OCI-LY7 (cell line): ENCODE data around the gene GPR35. TPM values are rescaled to one million over a fixed set of nuclear protein-coding genes. Genes with fewer than 3 reads are reported as not detected.

ENCODE experiments used
- BruUV-seq: library from RNA; stranded (reverse); fragments of 400-500 nt; replicated peaks from 2 replicates; lab custom pipeline; 2021; lab: Mats Ljungman, UMichigan
- CTCF ChIA-PET: fragments of 300-600 bp; sonication (Branson Sonifier 250); formaldehyde crosslinking; loops from one replicate; lab custom pipeline; 2022; ENCODE audit warnings: antibody characterized with exemption; ENCODE audit not compliant: unreplicated experiment; lab: Charles Lee
- POLR2A ChIA-PET: fragments of 300-600 bp; sonication (Branson Sonifier 250); formaldehyde crosslinking; loops from one replicate; lab custom pipeline; 2022; ENCODE audit warnings: antibody characterized with exemption; lab: Charles Lee
- DNase-seq: peaks from one replicate; pipeline ENCODE4 v3.0.0-alpha.2; 2015; ENCODE audit warnings: low spot score
- H2AFZ ChIP-seq: fragments of 200-600 bp; sonication (generic), shearing (Covaris generic); 2 replicates; pipeline ENCODE4 v1.6.1; 2014; ENCODE audit warnings: mild to moderate bottlenecking, antibody characterized with exemption, low read length, moderate library complexity
- H3K27ac ChIP-seq: fragments of 200-600 bp; sonication (generic); 2 replicates; pipeline ENCODE4 v1.5.1; 2014; ENCODE audit warnings: mixed run types, low read depth, mild to moderate bottlenecking, moderate library complexity, low read length, inconsistent platforms; ENCODE audit not compliant: poor library complexity, severe bottlenecking
- H3K36me3 ChIP-seq: fragments of 200-600 bp; sonication (generic); 2 replicates; pipeline ENCODE4 v1.6.1; 2014; ENCODE audit warnings: mild to moderate bottlenecking, antibody characterized with exemption, low read length, moderate library complexity, mixed read lengths; ENCODE audit not compliant: insufficient read depth
- H3K4me1 ChIP-seq: fragments of 200-600 bp; sonication (generic); 2 replicates; pipeline ENCODE4 v1.5.1; 2014; ENCODE audit warnings: mild to moderate bottlenecking, low read length; ENCODE audit not compliant: insufficient read depth, poor library complexity, severe bottlenecking
- H3K4me2 ChIP-seq: fragments of 200-600 bp; sonication (generic); 2 replicates; pipeline ENCODE4 v1.6.1; 2014; ENCODE audit warnings: mild to moderate bottlenecking, low read length
- H3K4me3 ChIP-seq: fragments of 200-600 bp; sonication (generic); 2 replicates; pipeline ENCODE4 v1.5.1; 2014; ENCODE audit warnings: mild to moderate bottlenecking, low read depth, low read length; ENCODE audit not compliant: poor library complexity, severe bottlenecking
- H3K79me2 ChIP-seq: fragments of 200-600 bp; sonication (generic); 2 replicates; pipeline ENCODE4 v1.6.1; 2016; ENCODE audit warnings: low read depth, mild to moderate bottlenecking, low read length, moderate library complexity, mixed read lengths; ENCODE audit not compliant: insufficient read depth
- H3K9me2 ChIP-seq: fragments of 200-600 bp; sonication (generic); 2 replicates; pipeline ENCODE4 v1.6.1; 2016; ENCODE audit warnings: mild to moderate bottlenecking, low read length, mixed read lengths; ENCODE audit not compliant: insufficient read depth
- H3K9me3 ChIP-seq: fragments of 200-600 bp; sonication (generic); 2 replicates; pipeline ENCODE4 v1.6.1; 2014; ENCODE audit warnings: mild to moderate bottlenecking, mixed run types, low read length, mixed read lengths
- H4K20me1 ChIP-seq: fragments of 200-600 bp; sonication (generic); 2 replicates; pipeline ENCODE4 v1.6.1; 2014; ENCODE audit warnings: mild to moderate bottlenecking, antibody characterized with exemption, low read length, moderate library complexity, mixed read lengths; ENCODE audit not compliant: insufficient read depth
- EZH2phosphoT487 ChIP-seq: fragments of 200-600 bp; sonication (generic); IDR thresholded peaks from 2 replicates; pipeline ENCODE4 v1.6.1; 2018; ENCODE audit warnings: low read depth, borderline replicate concordance, mild to moderate bottlenecking, mixed run types, antibody characterized with exemption, low read length, moderate library complexity, mixed read lengths
- intact Hi-C: fragments of 100-400 bp; cut with micrococcal nuclease; formaldehyde crosslinking; loops from one replicate; pipeline ENCODE4 v1.10.0; 2022; ENCODE audit not compliant: unreplicated experiment
- total RNA-seq, 2 experiments: library from RNA; depleted of rRNA in 1 of 2; stranded (reverse); fragments of >200 nt in 1 of 2; shearing (Covaris generic) in 1 of 2; gene quantifications; 2 replicates each; pipeline ENCODE4 v1.2.3, GENCODE V29; 2014 to 2022
- TF ChIP-seq, protein P1 (sequence below): fragments of 200-600 bp; sonication (generic); conservative IDR thresholded peaks from 2 replicates; pipeline ENCODE4 v1.5.1; 2014; ENCODE audit warnings: mild to moderate bottlenecking, antibody characterized with exemption, low read length, moderate library complexity, mixed read lengths

The GPR35 gene
- total RNA-seq, 2 experiments from 2014 or later = 0.88 to 2.4 TPM

DNA sequence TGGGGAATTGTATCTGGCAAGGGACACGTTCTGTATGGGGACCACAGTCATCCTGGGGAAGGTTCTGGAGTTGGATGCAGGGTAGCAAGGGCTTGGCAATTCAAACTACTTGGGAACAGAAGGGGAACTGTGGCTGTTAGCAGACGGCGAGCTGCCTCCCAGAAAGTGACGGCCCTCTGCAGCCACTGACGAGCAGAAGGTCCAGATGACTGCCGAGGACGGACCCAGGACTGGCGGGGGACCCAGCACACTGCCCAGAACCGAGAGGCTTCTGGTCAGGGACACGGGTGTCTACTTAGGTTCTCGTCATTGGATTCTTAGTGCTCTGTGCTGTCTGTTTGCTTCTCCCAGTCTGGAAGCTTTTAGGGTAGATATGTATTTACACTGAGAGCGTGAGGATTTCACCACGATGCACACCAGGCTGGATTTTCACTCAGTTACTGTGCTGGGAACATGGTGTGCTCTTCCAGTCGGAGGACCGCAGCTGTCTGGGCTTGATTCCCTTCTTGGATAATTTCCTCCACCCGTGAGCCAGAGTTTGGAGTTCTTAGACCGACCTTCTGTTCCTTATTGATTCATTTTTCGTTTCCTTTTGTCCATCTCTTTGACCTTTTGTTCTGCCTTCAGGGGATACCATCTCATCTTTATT lies 13.4 kb downstream of the GPR35 start:
- DNase-seq = no peak
- Histone ChIP-seq H3K9me2 (no peaks in the 10 kb centered on the region), H3K79me2 (no peaks in the 10 kb centered on the region), H3K4me3 (no peak overlapping the region), H4K20me1 (no peaks in the 10 kb centered on the region), H3K4me2 (no peak overlapping the region), H3K27ac (no peak overlapping the region), H2AFZ (no peak overlapping the region), H3K4me1 (no peaks in the 10 kb centered on the region), H3K9me3 (peaks cover 6% of the 10 kb centered on the region; the same call in 1 of the 2 replicates), H3K36me3 (no peaks in the 10 kb centered on the region)
- CTCF ChIA-PET = no interaction called here
- no TSS peak for BruUV-seq
- POLR2A ChIA-PET = no interaction called here
- no peak for TF ChIP-seq EZH2phosphoT487
- TF ChIP-seq, protein P1, sequence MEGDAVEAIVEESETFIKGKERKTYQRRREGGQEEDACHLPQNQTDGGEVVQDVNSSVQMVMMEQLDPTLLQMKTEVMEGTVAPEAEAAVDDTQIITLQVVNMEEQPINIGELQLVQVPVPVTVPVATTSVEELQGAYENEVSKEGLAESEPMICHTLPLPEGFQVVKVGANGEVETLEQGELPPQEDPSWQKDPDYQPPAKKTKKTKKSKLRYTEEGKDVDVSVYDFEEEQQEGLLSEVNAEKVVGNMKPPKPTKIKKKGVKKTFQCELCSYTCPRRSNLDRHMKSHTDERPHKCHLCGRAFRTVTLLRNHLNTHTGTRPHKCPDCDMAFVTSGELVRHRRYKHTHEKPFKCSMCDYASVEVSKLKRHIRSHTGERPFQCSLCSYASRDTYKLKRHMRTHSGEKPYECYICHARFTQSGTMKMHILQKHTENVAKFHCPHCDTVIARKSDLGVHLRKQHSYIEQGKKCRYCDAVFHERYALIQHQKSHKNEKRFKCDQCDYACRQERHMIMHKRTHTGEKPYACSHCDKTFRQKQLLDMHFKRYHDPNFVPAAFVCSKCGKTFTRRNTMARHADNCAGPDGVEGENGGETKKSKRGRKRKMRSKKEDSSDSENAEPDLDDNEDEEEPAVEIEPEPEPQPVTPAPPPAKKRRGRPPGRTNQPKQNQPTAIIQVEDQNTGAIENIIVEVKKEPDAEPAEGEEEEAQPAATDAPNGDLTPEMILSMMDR = no peak
- intact Hi-C loops = no loop called here

DNA sequence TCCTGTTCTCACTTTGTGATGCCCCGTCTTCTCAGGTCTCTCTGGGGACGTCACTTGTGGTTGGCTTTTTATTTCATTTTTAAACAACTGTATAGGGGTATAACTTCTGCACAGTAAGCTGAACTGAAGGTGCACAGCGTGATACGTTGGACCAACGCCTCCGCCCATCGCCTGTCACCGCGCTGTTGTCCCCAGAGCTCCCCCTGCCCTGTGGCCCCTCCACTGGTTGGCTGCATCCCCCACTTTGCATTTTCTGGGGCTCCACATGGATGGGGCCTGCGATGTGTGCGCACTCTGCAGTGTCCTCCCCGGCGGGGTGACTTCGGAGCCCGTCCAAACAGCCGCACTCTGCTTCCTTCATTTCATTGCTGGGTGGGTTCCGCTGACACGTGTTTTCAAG lies 14.3 kb downstream of the GPR35 start:
- BruUV-seq = no TSS peak
- Histone ChIP-seq H3K27ac (no peak overlapping the region), H3K9me3 (no peaks in the 10 kb centered on the region), H3K9me2 (no peaks in the 10 kb centered on the region), H3K4me2 (no peak overlapping the region), H4K20me1 (no peaks in the 10 kb centered on the region), H3K4me3 (no peak overlapping the region), H3K79me2 (no peaks in the 10 kb centered on the region), H3K4me1 (no peaks in the 10 kb centered on the region), H2AFZ (no peak overlapping the region), H3K36me3 (no peaks in the 10 kb centered on the region)
- no peak for DNase-seq
- ChIA-PET CTCF (no interaction called here), POLR2A (no interaction called here)
- TF ChIP-seq, protein P1 = no peak
- no peak for TF ChIP-seq EZH2phosphoT487
- intact Hi-C loops = no loop called here

DNA sequence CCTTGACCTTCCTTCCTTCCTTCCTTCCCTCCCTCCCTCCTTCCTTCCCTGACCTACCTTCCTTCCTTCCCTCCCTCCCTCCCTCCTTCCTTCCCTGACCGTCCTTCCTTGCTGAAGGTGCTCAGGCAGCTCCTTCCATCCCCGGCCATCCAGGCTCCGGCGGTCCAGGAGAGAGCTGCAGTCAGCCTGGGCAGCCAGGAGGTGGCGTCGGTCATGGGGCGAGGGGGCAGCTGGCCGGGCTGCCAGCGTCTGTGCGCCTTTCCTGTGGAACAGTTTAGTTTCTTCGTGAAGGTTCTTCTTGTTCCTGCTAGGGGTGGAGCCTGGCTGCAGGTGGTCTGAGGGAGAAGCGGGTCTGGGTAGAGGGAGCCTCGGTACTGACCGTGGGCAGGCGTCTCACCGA lies 15.7 kb downstream of the GPR35 start:
- Histone ChIP-seq H3K36me3 (no peaks in the 10 kb centered on the region), H4K20me1 (no peaks in the 10 kb centered on the region), H2AFZ (no peak overlapping the region), H3K79me2 (no peaks in the 10 kb centered on the region), H3K27ac (no peak overlapping the region), H3K4me1 (no peaks in the 10 kb centered on the region), H3K4me3 (no peak overlapping the region), H3K4me2 (no peak overlapping the region), H3K9me2 (no peaks in the 10 kb centered on the region), H3K9me3 (no peaks in the 10 kb centered on the region)
- intact Hi-C loops = no loop called here
- DNase-seq = no peak
- no TSS peak for BruUV-seq
- CTCF ChIA-PET = no interaction called here
- POLR2A ChIA-PET = interaction anchor here (0.6 kb wide), 1 partner anchor 12 kb away, joined by 3 read pairs; no protein-coding TSS in a partner anchor
- TF ChIP-seq, protein P1 = no peak
- TF ChIP-seq EZH2phosphoT487 = no peak
